Kidney capillary endothelial cell (primary cell): Measurements from ENCODE around the gene ARL5A.

ENCODE experiments used
- DNase-seq: peaks from one replicate; pipeline ENCODE4 v3.0.0-alpha.2; 2018; ENCODE audit warnings: low spot score

Gene ARL5A

GRCh38 chr2:151840216-151841046 is 12.2 kb upstream of the ARL5A start:
- no peak for DNase-seq

- no peak for DNase-seq
Measured at GRCh38 chr2:151837926-151838325, 9.7 kb upstream of the ARL5A start.

- no peak for DNase-seq
Measured at GRCh38 chr2:151833984-151834383, 5.8 kb upstream of the ARL5A start.

- no peak for DNase-seq
Measured at GRCh38 chr2:151830961-151831360, 2.7 kb upstream of the ARL5A start.

GRCh38 chr2:151828890-151829324 is 686 bp upstream of the ARL5A start:
- no peak for DNase-seq

GRCh38 chr2:151827564-151828142 is 568 bp downstream of the ARL5A start:
- no peak for DNase-seq

GRCh38 chr2:151826737-151827157 is 1.5 kb downstream of the ARL5A start:
- peak; percentile 26 for DNase-seq

- peak; percentile 22 for DNase-seq
Measured at GRCh38 chr2:151824886-151825285, 3.3 kb downstream of the ARL5A start.

GRCh38 chr2:151823651-151824050 is 4.6 kb downstream of the ARL5A start:
- DNase-seq = no peak

GRCh38 chr2:151819920-151820319 is 8.3 kb downstream of the ARL5A start:
- no peak for DNase-seq

- peak; percentile 60 for DNase-seq
Measured at GRCh38 chr2:151817929-151818328, 10.3 kb downstream of the ARL5A start.

- no peak for DNase-seq
Measured at GRCh38 chr2:151816843-151817242, 11.4 kb downstream of the ARL5A start.

- no peak for DNase-seq
Measured at GRCh38 chr2:151815821-151816489, 12.3 kb downstream of the ARL5A start.

GRCh38 chr2:151810489-151810888 is 17.7 kb downstream of the ARL5A start:
- no peak for DNase-seq

- DNase-seq = no peak
Measured at GRCh38 chr2:151809073-151809383, 19.2 kb downstream of the ARL5A start.

- peak; percentile 36 for DNase-seq
Measured at GRCh38 chr2:151808258-151809072, 19.8 kb downstream of the ARL5A start.

- DNase-seq = no peak
Measured at GRCh38 chr2:151805961-151806360, 22.3 kb downstream of the ARL5A start.

- no peak for DNase-seq
Measured at GRCh38 chr2:151805343-151805742, 22.9 kb downstream of the ARL5A start.

GRCh38 chr2:151803811-151804210 is 24.4 kb downstream of the ARL5A start:
- no peak for DNase-seq

- DNase-seq = no peak
Measured at GRCh38 chr2:151802315-151802714, 25.9 kb downstream of the ARL5A start.

- no peak for DNase-seq
Measured at GRCh38 chr2:151799886-151800292, 28.3 kb downstream of the ARL5A start.

GRCh38 chr2:151796774-151797173 is 31.4 kb downstream of the ARL5A start:
- no peak for DNase-seq
